NCI-H2196 (cell line): ENCODE measurements around the gene SFMBT1.

ENCODE experiments used
- DNase-seq: peaks from one replicate; lab custom pipeline; 2025; ENCODE audit not compliant: unreplicated experiment; lab: John Stamatoyannopoulos, UW

The SFMBT1 gene

DNA sequence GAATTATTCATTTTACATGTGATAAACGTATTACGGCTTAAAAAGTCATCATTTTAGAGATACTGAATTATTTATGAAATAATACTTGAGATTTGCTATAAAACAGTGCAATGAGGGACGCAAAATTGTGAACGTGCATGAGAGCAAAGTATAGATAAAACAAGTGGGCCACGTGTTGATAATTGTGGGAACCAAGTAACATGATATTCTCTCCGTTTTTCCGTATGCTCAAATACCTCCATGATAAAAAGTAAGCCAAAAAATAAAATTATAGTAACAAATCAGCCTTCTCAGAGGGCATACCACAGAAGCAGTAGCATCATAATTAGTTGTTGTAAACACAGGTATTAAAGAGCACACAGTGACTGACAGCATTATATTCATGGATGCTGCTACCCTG is 42.6 kb downstream of the SFMBT1 start:
- no peak for DNase-seq

DNA sequence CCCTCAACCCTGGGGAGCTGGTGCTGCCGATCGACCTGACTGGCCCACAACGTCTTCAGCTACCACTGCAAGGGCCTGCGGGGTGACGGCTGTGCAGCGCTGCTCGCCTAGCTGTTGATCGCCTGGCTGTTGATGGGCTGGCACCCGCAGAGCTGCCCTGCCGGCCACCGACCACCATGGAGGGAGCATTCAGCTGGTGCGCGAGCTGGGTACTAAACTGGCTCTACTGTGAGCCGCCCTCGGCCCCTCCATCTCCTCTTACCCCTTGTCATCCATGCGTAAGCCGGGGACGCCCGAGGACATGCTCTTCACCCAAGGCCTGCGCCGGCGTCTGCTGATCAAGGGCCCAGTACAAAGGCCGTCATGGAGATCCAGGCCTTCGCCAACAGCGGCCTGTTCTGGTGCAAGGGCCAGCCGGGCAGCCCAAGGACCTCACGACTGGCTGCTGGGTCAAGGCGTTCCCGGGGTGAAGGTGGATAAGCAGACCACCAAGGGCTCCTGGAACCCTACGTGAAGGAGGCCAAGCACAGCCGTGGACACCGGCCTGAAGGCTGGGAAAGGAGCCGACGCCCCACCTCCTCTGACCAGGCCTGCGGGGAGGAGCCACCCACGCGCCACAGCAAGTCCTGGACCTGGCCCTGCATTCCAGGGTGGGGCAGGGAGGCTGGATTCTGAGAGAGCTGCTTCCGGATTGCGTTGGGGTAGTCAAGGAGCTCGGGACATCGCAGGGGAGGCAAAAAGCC is 46.9 kb downstream of the SFMBT1 start:
- no peak for DNase-seq

DNA sequence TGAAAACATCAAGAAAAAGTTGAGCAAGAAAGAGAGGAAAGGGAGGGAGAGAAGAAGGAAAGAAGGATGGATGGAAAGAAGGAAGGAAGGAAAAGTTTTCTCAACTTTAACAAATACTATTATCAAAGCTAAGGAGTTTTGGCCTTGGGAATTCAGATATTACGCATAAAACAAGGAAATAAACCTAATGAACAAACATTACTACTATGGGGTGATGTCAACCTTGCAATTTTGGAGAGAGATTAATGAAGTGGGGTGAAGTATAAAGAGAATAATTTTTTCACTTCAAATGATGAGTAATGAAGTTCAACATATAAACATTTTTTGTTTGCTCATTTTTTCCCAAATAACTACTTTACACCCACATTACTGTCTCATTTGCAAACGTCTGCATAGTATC is 55.2 kb downstream of the SFMBT1 start:
- no peak for DNase-seq

DNA sequence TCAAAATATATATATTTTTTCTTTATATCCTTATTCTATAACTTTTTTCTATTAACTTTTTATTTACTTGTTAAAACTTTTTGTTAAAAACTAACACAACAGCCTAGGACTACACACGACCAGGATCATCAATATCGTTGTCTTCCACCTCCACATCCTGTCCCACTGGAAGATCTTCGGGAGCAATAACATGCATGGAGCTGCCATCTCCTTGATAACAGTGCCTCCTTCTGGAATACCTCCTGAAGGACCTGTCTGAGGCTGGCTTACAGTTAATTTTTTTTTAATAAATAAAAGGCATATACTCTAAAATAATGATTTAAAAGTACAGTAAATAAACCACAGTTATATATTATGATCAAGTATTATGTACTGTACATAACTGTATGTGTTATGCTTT is 58.9 kb downstream of the SFMBT1 start:
- DNase-seq: no peak

DNA sequence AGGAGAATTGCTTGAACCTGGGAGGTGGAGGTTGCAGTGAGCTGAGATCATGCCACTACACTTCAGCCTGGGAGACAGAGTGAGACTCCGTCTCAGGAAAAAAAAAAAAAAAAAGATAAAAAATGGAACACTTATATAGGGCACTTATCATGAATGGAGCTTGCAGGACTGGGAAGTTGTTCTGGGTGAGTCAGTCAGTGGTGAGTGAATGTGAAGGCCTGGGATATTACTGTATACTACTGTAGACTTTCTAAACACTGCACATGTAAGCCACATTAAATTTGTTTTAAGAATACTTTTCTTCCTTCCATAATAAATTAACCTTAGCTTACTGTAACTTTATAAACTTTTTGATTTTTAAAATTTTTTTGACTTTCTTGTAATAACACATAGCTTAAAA is 59.8 kb downstream of the SFMBT1 start:
- no peak for DNase-seq

DNA sequence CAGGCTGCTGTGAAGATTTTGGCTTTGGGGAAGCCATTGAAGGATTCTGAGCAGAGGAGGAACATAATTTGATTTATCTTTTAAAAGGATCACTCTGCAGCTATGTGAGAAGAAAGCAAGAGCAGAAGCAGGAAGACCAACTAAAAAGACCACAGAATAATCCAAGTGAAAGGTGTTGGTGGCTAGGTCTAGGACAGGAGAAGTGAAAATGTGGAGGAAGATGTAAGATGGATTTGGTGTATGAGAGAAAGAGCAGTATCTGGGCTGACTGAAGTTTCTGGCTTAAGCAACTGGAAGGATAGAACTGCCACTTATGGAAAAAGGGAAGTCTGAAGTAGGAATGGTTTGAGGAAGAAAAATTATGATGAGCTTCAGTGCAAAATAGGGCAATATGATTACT is 62.0 kb downstream of the SFMBT1 start:
- DNase-seq: no peak

DNA sequence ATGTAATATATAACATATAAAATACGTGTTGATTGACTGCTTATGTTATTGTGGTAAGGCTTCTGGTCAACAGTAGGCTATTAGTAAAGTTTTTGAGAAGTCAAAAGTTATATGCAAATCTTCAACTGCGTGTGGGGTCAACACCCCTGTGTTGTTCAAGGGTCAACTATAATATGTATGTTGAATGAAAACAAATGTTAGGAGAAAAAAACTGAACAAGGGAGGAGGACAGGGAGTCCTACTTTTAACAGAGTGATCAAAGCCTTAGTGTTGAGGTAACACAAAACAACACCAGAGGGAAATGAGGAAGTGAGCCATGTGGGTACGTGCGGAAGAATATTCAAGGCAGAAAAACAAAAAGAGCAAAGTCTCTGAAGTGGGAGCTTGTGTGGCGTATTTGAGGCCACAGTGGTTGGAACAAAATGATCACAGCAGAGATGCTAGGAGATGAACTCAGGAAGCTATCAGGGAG is 62.5 kb downstream of the SFMBT1 start:
- no peak for DNase-seq

DNA sequence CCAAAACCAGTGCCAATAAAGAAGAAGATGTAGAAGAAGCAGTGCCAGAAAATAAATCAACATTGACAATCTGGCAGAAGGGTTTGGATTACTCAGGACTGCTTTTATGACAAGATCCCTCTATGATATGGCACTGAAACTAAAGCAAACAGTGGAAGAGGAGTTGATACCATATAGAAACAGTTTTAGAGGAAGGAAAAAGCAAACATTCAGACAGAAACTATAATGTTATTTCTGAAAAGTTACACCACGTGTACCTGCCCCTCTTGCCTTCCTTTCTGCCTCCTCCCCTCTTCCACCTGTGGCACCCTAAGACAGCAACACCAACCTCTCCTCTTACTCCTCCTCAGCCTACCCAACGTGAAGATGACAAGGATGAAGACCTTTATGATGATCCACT is 63.0 kb downstream of the SFMBT1 start:
- DNase-seq: no peak

DNA sequence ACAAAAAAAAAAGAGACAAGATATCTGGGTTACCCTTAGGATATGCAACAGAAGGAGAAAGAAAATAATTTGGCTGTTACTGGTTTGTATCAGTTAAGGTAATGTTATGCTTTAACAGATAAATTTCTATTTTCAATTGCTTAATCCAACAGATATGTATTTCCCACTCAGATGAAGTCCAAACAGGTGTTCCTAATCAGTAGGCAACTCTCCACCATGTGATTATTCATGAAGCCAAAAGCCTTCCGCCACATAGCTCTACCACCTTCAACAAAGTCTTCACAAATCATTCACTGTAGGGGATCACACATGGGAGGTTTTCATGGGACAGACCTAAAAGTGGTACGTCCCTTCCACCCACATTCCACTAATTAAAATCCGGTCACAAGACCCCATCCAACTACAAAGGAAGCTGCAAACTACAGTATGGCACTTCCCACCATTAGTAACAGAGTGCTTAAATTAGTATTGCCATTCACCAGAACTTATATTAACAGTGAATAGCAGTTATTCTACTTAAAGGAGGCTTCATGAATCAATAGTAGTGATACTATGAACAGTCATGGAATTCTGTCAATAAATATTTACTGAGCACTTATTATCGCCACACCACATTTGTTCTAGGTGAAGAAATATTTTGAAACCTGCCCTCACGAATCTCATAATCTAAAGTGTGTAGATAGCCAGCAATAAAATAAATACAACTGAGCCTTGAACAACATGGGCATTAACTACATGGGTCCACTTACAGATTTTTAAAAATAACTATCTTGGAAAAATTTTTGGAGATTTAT is 66.5 kb downstream of the SFMBT1 start:
- no peak for DNase-seq

DNA sequence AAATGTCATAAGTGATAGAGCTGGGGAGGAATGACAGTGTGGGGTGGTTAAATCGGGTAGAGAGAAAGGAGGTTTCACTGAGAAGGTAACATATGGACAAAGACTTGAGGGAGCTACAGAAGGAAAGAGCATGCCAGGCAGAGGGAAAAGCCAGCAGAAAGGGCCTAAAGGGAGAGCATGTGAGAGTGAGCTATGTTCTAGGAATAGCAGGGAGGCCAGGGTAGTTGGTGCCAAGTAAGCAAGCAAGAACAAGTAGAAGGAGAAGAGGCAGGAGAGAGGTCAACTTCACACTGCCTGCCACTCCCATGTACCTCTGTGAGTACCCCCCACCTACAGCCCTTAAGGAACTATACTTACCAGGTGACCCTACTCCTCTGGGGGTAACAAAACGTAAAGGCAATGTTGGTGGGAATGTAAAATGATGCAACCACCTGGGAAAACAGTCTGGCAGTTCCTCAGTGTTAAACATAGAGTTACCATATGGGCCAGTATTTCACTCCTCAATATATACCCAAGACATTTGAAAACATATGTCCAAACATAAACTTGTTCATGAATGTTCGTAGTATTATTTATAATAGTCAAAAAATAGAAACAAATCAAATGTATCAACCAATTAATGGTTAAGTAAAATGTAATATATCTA is 67.6 kb downstream of the SFMBT1 start:
- DNase-seq: no peak

DNA sequence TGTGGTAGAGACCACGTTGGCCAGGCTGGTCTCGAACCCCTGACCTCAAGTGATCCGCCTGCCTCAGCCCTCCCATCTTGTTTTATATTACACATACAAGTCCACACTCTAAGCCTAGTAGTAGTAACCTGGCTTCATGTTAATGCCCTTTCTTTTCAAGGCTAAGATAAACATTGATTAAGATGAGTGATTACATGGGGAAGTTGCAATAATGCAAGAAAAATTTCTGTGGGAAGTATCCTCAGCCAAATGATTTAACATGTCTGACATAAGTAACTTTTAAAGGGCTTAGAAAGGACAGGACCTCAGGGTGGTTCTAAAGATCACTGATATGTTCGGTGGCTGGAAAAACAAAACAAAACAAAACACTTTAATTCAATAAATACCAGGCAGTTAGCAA is 72.1 kb downstream of the SFMBT1 start:
- no peak for DNase-seq

DNA sequence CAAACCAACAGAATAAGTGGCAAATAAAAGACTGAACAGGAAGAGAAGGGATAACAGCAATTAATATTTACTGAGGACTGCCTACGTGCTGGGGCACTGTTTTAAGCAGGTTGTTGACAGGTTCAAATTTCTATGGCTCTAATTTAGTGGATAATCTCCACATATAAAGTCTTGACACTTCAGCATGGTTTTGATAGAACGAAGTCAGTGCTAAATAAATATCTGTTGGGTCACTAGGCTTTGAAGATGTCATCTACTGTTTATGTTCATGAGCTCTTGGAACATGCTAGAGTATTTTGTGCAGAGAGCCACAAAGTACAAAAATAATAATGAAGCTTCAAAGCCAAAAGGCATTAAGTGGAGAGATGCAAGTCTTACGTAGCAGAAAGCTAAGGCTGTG is 74.0 kb downstream of the SFMBT1 start:
- DNase-seq: no peak

DNA sequence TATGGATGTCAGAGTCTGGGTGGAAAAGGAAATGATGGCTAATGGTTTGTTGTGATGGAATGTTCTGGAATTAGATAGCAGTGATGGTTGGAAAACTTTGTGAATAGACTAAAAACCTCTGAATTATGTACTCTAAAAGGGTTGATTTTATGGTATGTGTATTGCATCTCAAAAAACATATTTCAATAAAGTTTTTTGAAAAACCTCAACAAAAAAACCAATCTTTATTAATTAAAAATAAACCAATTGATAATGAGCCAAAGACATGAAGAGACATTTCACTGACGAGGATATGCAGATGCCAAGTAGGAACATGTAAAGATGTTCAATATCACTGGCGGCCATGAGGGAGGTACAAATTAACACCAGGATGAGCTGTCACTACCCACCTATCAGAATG is 78.5 kb downstream of the SFMBT1 start:
- DNase-seq: no peak

DNA sequence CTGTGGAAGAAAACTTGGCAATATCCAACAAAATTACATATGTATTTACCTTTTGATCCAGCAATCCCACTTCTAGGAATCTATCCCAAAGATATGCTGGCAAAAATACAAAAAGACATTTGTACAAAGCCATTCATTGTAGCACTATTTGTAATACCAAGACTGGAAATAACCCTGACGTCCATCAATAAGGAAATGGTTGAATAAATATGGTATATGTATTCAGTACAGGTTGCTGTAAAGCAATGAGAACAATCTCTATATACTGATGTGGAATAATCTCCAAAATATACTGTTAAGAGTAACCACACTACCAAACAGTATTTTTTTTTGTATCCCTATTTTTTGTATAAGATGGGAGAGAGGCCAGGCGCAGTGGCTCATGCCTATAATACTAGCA is 83.7 kb downstream of the SFMBT1 start:
- DNase-seq: no peak

DNA sequence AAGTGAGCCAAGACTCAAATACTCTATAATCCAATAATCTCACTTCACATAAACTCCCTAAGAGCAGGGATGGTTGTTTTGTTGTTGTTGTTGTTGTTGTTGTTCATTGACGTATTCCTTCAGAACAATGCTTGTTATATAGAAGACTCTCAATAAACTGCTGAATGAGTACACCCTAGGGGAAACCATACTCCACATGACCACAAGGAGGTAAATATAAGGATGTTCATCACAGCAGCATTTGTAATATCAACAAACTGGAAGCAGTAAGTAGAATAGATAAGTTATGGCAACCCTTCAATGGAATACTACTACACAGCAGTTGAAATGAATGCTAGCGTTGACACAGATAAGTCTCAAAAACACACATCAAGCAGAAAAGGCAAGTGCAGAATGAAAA is 86.1 kb downstream of the SFMBT1 start:
- no peak for DNase-seq

DNA sequence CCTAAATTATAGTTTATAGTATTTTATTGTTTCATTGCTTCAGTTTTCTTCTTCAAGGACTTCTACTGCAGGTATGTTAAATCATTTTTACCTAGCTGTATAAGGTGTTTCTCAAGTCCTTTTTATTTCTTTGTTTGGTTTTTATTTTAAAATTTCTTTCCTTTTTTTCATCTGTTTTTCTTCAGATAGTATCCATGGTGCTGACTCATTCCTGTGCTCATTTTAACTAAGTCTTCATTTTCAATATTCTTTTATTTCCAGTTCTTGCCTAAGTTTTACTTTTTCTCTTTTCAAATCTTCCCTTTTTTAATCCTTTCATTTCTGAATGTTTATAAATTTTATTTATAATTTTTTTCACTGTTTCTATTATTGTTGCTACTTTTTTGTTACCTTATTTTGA is 106.3 kb downstream of the SFMBT1 start:
- no peak for DNase-seq

DNA sequence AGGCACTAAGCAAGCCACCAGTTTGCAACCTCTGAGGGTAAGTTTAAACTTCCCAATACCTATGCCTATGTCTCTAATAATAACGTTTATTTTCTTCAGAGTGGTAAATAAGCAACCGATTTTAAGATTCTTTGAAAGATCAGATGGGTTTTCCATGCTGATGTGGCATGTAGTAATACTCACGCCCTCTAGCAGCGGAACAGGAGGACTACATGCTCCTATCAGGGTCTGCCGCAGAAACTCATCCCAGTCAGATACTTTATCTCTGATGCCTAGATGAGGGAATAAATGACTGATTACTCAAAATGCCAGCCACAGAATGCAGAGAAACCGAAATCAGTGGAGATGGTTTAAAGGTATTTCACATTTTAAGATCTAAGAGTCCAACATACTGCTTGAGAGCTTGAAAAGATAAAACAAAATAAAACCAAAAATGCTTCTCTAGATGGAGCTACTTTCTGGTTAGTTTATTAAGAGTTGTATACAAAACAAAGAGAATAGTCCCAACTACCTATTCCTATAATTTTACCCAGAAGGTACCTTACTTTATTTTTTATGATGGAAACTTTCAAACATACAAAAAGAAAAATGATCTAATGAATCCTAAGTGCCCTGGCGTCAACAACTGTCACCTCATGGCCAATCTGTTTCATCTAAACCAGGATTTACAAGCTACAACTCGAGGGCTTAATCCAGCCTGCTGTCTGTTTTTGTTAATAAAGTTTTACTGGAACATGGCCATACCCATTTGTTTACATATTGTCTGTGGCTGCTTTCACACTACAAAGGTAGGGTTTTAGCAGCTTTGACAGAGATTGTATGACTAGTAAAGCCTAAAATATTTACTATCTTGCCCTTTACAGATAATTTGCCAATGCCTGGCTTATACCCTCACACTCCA is 111.0 kb downstream of the SFMBT1 start:
- DNase-seq: peak; percentile 18

DNA sequence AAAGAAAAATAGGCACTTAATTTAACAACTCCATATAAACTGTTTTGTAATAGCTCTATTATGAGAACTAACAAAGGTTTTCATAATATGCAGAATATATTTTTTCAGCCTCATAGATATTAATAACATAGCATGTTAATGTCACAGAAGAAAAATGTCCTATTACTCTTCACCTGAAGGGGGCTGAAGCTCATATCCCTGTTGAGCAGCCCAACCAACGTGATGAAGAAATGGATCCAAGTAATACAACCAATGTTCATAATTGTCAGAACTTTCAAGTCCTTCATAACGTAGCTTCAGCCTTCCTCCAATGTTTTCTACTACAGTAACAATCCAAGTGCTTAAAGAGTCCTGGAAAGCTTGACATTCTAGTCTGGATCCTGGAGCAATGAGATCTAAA is 114.0 kb downstream of the SFMBT1 start:
- DNase-seq: no peak

DNA sequence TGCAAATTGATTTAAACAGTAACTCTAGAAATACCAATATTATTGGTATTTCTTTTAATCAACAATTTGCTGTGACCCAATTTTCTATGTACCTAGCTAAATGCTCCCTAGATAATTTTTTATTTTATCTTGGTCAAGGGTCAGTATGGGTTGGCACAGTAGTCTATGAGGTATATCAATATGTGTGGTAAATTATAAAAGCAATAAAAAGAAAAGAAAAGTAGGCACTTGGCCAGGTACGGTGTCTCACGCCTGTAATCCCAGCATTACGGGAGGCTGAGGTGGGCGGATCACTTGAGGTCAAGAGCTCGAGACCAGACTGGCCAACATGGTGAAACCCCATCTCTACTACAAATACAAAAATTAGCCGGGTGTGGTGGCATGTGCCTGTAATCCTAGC is 114.5 kb downstream of the SFMBT1 start:
- DNase-seq: no peak

DNA sequence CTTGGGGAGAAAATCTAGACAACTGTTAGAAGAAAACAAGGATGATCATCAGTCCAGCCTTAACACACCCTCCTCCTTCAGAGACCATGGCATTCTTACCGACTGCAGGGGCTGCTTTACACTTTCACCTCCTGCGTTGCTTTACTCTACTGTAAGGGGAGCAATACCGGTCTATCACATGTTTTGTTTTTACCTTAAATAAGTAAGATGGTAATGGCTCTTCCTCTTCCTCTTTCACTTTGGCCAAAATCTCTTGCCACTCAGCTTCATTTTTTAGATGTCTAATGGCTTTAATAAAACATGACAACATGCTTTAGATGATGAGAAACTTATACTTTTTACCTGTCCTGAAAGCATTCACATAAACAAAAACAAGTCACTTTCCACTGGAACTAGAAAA is 115.1 kb downstream of the SFMBT1 start:
- no peak for DNase-seq

DNA sequence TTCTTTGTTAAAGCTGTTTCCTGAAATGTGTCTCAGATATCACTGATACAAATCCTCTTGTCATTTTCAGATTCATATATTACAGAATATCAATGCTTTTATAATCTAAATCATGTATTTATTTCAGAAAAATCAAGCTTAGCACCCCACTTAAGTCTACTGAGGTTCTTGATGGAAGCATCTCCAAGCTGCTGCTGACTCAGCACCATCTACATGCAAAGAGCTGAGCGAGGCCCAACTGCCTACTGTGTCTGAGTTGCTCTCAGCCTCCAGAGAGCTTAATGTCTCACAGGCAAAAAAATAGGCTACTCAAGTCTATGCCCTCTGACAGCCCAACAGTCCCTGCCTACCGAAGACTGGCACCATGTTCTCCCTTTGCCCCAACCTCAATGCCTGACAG is 119.3 kb downstream of the SFMBT1 start:
- no peak for DNase-seq
